GM21367 (cell line): ENCODE measurements around the gene MAGI1.

Experiments
- ATAC-seq: cut with Tn5 transposase; IDR thresholded peaks from one replicate; pipeline ENCODE4 v1.9.1; 2021; ENCODE audit not compliant: unreplicated experiment

MAGI1 gene

DNA sequence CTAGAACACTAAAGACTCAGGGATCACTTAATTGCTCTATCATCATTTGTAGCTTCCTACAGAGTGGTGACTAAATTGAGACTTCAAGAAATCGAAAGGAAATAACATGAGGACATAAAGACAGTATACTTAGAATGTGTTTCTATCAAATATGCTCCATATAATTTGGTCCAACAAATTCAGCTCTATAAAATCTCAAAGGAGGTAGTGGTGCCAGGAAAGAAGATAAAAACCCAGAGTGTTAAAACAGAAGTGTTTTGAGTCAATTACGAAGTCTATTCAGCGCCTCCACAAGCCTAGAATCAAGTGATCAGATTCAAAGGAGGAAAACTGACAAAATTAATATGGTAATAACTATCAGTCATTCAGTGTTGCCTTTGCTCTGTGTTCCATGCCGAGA lies 22.9 kb downstream of the MAGI1 start:
- no peak for ATAC-seq

DNA sequence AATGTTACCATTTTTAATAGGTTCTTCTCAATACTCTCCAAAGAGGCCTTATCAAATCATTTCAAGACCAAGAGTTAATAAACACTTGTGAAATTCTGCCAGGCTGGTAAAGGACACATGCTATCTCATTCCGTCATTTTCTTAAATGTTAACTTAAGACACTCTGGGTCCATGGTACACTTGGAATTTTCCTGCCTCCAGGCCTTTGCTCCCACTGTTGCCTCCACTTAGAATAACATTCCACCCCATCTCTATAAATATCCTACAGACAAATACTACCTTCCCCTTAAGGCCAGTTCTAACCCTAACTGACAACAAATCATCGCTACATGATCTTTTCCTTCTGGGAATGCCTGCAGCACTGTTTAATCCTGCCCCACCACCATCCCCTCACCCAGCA lies 24.1 kb downstream of the MAGI1 start:
- ATAC-seq = no peak

GRCh38 chr3:66014056-66014455 lies 24.7 kb downstream of the MAGI1 start:
- no peak for ATAC-seq

- no peak for ATAC-seq
Observed at GRCh38 chr3:66012711-66013110, 26.0 kb downstream of the MAGI1 start.

GRCh38 chr3:66010739-66011655 lies 27.7 kb downstream of the MAGI1 start:
- ATAC-seq = no peak

DNA sequence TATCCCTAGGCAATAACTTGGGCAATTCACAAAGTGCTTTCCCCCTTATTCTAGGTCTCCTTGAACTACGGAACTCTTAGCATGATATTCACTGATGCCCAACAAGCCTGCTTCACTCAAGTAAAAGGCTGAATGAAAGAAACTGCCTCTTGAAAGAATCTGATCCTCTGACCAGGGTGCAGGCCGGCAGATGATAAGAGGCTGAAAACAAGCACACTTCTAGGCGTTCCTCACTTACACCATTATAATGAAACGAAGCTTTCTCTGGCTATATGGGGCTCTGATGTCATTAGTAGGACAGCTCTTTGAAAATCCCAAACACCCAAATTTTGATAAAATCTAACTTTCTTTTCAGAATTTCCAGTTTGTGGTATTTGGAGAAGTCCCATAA lies 28.4 kb downstream of the MAGI1 start:
- no peak for ATAC-seq

- no peak for ATAC-seq
Observed at GRCh38 chr3:66004244-66004643, 34.5 kb downstream of the MAGI1 start.

DNA sequence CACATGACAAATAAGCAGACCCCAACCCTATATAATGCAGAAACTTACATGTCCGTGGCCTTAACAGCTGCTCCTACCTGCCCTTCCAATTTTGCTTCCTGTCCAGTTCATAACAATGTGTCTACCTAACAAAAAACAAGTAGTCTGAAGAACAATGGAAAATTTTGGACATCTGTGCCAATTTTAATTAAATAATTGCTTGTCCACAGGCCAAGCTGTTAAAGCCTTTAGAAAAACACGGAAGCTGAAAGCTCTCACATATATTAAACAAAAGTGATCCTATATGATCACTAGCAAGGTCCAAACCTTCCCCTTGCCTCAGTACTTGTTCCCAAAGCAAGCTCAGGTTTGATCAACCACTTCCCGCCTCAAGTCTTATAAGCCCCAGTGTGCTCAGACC lies 37.1 kb downstream of the MAGI1 start:
- ATAC-seq = no peak

DNA sequence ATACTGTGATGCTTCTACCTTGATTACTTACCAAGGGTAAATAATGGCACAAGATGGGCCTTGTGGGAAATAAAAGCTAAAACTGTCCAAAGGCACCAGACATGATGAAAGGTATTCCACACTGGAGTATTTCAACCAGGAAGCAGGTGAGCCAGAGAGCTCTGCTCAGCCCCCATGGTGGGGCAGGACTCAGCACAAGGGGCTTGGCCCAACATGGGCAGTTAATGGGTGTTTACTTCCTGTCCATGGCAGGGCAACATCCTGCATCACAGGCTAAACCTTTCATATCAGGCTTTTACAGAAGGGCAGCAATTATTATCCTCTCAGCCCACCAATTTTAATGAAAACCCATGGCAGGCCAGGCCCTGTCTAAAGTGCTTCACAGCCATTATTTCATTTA lies 38.2 kb downstream of the MAGI1 start:
- no peak for ATAC-seq

- ATAC-seq = no peak
Observed at GRCh38 chr3:65999606-66000005, 39.1 kb downstream of the MAGI1 start.

GRCh38 chr3:65996589-65996988 lies 42.1 kb downstream of the MAGI1 start:
- no peak for ATAC-seq

DNA sequence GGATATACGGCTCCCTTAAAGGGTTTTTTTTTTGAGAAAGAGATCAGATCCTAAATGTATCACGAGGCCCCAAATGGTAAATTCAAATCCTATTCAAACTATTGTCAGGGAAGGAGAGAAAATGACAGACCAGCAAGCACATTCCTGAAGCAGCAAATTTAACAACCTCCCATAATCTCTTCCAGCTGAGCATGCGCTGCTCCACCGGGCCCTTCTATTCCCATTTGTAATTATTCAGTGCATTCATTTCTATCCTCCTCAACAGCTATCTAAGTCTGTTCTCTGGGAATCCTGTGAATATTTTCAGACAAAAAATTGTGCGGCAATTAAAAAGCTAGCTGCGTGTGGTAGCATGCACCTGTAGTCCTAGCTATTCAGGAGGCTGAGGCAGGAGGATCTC lies 43.2 kb downstream of the MAGI1 start:
- ATAC-seq = no peak

DNA sequence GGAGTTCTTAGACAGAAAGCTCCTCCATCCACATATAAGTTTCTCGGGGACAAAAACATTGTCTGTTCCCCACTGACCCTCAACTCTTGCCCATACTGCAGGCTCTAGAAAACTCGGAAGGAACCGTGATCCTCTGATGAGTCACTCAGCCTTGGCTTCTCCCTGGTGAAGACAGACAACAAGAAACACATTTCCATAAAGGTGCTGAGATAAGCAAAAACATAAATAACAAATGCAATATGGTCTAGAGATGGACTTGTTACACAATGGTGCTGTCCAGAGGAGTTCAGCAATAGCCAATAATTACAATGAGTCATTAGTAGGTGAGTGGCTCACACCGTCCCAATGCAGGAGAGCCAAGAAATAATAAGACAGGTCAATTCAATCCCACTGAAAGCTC lies 43.7 kb downstream of the MAGI1 start:
- no peak for ATAC-seq

DNA sequence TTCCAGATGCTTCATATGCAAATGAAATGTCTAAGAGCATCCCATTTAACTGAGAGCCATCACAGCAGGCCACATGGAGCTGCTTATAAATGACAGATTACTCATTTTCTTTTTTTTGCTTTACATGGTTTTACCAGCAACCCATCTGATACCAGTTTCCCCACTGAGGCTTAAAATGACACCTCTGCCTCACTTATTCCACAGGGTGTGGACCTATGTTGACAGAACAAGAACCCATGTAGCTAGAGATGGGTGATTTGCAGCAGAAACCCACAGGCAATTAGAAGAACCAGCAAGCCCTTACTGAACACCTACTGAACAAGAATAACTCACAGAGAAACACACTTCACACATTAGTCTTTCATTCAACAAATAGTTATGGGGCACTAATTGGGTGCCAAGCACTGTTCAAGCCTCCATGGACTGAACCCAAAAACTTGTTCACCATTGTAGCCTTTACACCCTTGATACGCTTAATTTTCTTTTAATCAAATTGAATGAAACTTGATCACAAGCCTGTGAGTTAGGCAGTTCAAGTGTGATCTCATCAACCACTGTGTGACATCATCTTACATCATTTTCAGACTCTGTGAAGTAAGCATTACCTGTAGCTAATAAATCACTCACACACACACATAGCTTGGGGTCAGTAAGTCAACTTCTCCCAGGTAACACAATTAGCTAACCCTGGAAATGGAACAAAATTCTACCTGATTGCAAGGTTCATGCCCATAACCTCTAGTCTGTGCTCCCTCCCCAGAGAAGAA lies 45.4 kb downstream of the MAGI1 start:
- ATAC-seq = no peak

- ATAC-seq = no peak
Observed at GRCh38 chr3:65992106-65992505, 46.6 kb downstream of the MAGI1 start.

DNA sequence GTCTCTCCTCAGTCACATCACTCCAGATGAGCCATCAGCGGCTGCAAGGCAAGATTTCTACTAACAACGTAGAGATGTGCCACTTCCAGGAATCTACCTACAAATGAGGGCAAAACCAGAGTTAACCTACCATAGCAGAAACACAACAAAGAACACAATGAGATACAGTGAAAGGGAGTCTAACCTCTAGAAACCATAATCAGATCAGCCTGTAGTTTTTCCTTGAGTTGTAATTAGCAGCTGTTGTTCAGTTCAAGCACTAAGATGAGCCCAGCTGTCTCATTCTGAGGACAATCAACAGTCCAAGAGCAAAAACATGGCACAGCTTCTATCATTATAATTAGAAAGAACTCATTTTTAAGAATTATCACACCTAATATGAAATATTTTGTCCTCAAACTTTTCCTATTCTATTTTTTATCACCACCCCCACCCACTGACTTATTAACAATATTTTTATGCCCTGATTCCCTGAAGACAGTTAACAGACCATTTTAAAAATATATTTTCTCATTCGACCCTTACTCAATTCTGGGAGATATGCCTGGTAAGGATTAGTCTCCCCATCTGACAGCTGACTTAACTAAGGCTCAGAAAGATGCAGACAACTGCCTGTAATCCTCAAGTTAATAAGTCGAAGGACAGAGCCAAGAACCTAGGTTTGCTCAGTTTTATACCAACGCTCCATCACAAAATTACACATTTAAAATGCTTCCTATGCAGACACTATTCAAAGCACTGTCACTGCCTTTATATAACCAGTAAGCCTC lies 50.1 kb downstream of the MAGI1 start:
- ATAC-seq = no peak

DNA sequence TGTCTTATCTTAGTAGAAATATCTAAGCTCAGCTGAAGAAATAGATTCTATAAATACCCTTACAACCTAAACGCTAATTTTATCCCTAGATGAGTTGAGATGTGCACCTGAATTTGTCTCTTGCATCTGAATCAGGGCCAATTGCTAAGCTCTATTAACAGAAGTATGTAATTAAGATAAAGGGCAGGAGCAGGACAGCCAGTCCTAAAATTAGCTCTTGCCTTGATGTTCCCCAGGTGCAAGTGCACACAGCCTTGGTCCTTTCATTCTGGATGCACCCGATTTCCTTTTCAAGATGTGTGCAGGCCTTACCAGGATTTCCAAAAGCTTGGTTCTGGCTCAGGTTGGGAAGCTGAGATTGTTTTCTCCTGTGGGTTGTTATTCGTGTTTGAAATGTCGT lies 52.4 kb downstream of the MAGI1 start:
- no peak for ATAC-seq

GRCh38 chr3:65984975-65985374 lies 53.7 kb downstream of the MAGI1 start:
- ATAC-seq = no peak

DNA sequence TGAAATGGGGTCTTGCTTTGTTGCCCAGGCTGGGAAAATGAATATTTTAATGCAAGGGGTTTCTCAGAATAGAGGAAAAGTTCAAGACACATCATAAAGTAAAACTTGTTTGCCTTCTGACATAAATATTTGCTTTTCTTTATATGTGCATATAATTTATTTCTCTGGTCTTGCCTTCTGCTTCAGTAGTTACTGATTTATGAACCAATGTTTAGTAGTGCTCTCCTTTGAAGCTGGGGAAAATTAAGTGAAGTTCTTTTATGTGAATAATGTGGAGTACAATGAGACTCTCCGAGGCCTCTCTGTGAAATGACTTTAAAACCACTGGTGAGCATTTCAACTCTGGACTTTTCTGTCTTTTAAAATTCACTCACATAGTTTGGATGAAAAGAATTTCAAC lies 55.6 kb downstream of the MAGI1 start:
- no peak for ATAC-seq

DNA sequence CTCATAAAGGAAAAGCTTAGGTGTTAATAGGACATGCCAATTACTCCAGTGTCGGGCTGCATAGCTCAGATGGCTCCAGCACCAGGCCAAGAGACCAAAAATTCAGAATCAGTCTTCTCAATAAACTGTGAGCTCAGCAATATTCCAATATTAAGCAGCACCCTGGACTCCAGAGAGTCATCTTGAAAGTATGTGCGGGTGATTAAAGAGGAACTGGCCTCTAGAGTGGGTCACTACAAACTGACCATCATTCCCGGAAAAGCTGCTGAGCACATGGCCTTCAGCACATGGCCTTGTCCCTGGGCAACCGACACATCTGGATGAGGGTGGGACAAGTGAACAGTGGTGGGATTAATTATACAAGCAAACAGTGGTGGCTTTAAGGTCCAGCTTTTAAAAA lies 59.0 kb downstream of the MAGI1 start:
- no peak for ATAC-seq

GRCh38 chr3:65979162-65979561 lies 59.6 kb downstream of the MAGI1 start:
- no peak for ATAC-seq

GRCh38 chr3:65978116-65978515 lies 60.6 kb downstream of the MAGI1 start:
- ATAC-seq = no peak
